Measurements from ENCODE around the gene MRPL53.
"Not testable (repeated sequence)": the region's sequence is repeated elsewhere in the genome, so short reads cannot be mapped to it uniquely, and the experiment has no call there.

DNA sequence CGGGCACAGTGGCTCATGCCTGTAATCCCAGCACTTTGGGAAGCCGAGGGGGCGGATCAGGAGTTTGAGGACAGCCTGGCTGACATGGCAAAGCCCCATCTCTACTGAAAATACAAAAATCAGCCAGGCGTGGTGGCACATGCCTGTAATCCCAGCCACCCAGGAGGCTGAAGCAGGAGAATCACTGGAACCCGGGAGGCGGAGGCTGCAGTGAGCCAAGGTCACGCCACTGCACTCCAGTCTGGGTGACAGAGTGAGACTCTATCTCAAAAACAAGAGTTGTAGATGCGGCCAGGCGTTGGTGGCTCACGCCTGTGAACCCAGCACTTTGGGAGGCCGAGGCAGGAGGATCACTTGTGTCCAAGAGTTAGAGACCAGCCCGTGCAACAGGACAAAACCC lies 1.7 kb downstream of the MRPL53 start:
- TF ChIP-seq, protein P1, sequence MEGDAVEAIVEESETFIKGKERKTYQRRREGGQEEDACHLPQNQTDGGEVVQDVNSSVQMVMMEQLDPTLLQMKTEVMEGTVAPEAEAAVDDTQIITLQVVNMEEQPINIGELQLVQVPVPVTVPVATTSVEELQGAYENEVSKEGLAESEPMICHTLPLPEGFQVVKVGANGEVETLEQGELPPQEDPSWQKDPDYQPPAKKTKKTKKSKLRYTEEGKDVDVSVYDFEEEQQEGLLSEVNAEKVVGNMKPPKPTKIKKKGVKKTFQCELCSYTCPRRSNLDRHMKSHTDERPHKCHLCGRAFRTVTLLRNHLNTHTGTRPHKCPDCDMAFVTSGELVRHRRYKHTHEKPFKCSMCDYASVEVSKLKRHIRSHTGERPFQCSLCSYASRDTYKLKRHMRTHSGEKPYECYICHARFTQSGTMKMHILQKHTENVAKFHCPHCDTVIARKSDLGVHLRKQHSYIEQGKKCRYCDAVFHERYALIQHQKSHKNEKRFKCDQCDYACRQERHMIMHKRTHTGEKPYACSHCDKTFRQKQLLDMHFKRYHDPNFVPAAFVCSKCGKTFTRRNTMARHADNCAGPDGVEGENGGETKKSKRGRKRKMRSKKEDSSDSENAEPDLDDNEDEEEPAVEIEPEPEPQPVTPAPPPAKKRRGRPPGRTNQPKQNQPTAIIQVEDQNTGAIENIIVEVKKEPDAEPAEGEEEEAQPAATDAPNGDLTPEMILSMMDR (IDR thresholded peaks at IDR 0.05): not testable (repeated sequence)
- not testable (repeated sequence) for TF ChIP-seq POLR2A (IDR thresholded peaks at IDR 0.05)
